HPDE6-E6E7 (cell line): Measurements from ENCODE around the gene ENTPD8.

Experiments used
- DNase-seq: peaks from one replicate; pipeline ENCODE4 v3.0.0; 2011; ENCODE audit warnings: missing footprints; ENCODE audit errors: extremely low spot score

Gene ENTPD8

GRCh38 chr9:137431416-137431931, 9.7 kb downstream of the ENTPD8 start:
- no peak for DNase-seq

GRCh38 chr9:137430723-137431415, 10.3 kb downstream of the ENTPD8 start:
- DNase-seq: no peak

- DNase-seq: no peak
These were observed 11.0 kb downstream of the ENTPD8 start for GRCh38 chr9:137429974-137430722.

- no peak for DNase-seq
These were observed 11.6 kb downstream of the ENTPD8 start for GRCh38 chr9:137429546-137429890.

GRCh38 chr9:137428841-137429545, 12.2 kb downstream of the ENTPD8 start:
- no peak for DNase-seq

- DNase-seq: no peak
These were observed 12.9 kb downstream of the ENTPD8 start for GRCh38 chr9:137428311-137428630.

GRCh38 chr9:137427454-137428310, 13.5 kb downstream of the ENTPD8 start:
- DNase-seq: no peak

- DNase-seq: no peak
These were observed 15.0 kb downstream of the ENTPD8 start for GRCh38 chr9:137426018-137426681.

GRCh38 chr9:137423514-137424291, 17.5 kb downstream of the ENTPD8 start:
- DNase-seq: no peak

GRCh38 chr9:137422604-137423513, 18.3 kb downstream of the ENTPD8 start, which contains the start of the genes EXD3 and NOXA1:
EXD3 (minus strand) TSS chr9:137423162; CDS start chr9:137395357, 27,805 bp downstream.
NOXA1 (plus strand) TSS chr9:137423393; CDS start chr9:137423530, 137 bp downstream.
- peak; percentile 72 for DNase-seq

- DNase-seq: no peak
These were observed 19.1 kb downstream of the ENTPD8 start for GRCh38 chr9:137421838-137422603.

- DNase-seq: no peak
These were observed 23.8 kb downstream of the ENTPD8 start for GRCh38 chr9:137417161-137418021.

- DNase-seq: no peak
These were observed 24.5 kb downstream of the ENTPD8 start for GRCh38 chr9:137416563-137417151.

GRCh38 chr9:137416006-137416562, 25.1 kb downstream of the ENTPD8 start:
- no peak for DNase-seq

GRCh38 chr9:137415451-137415850, 25.7 kb downstream of the ENTPD8 start:
- DNase-seq: no peak

- DNase-seq: no peak
These were observed 28.7 kb downstream of the ENTPD8 start for GRCh38 chr9:137412431-137412830.
